NCI-H345 treated with DMSO at 0.1 percent for 48 hours (cell line): Measurements from ENCODE around the gene COL7A1.
"Not testable (repeated sequence)": the region's sequence is repeated elsewhere in the genome, so short reads cannot be mapped to it uniquely, and the experiment has no call there.

Experiments used
- DNase-seq: peaks from one replicate; lab custom pipeline; 2025; ENCODE audit not compliant: unreplicated experiment; lab: John Stamatoyannopoulos, UW

COL7A1 gene

DNA sequence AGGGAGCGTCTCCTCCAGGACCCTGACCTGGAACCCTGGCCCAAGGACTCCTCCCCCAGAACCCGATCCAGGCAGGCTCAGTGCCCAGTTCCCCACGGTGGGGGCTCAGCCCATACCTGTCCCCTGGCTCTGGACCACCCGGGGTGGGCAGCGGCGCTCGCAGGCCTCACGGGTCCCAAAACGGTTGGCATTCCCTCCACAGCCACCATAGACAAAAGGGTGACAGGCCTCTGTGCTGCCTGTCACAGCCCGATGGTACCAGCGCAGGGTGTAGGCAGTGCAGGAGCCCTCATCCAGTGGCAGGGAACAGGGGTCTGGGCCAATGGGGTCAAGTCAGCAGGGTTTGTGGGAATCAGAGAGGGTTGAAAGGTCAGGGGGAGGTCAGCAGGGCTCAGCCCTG lies 30.5 kb downstream of the COL7A1 start:
- no peak for DNase-seq

DNA sequence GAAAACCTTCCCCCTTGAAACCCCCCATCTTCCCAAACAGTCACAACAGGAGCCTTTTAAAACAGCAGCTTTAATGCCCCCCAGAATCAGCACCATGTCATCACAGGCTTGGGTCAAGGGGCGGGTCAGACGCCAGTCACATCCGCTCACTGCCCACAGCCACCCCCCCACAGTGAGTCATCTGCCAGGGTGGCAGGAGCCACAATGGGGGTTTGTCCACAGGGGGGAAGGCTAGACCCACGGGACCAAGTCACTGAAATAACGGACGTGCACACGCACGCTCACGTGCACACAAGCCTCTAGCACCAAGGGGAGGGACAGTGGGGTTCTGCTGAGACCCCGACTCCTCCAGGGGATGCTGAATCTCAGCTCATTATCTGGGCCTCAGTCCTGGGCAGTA lies 31.1 kb downstream of the COL7A1 start:
- DNase-seq, result no peak

DNA sequence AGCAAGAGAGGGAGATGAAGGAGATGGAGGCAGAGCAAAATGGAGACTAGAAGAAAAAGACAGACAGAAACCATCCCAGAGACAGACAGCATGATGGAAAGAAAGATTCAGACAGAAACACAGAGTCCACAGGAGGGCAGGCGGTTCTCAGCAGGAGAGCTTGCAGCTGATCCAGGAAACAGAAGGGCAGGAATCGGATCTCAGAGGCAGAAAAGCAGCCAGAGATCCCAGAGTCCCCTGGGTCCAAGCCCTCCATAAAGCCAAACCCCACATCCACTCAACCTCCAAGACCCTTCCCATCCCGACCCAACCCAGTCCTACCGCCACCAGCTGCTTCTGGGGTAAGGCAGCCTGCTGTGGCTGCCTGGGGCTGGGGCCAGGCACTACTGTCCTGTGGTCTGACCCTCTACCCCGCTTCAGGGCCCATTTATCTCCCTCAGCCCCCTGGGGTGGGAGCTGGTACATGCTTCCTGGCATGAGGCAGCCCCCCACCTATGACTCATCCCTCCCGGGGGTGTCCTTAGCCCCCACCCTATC lies 31.7 kb downstream of the COL7A1 start, which contains the start of gene UCN2:
Gene UCN2, minus strand, starts transcription at position 400 of the 537 bp plus-strand sequence. CDS start 657 bp downstream, outside the sequence.
- no peak for DNase-seq

DNA sequence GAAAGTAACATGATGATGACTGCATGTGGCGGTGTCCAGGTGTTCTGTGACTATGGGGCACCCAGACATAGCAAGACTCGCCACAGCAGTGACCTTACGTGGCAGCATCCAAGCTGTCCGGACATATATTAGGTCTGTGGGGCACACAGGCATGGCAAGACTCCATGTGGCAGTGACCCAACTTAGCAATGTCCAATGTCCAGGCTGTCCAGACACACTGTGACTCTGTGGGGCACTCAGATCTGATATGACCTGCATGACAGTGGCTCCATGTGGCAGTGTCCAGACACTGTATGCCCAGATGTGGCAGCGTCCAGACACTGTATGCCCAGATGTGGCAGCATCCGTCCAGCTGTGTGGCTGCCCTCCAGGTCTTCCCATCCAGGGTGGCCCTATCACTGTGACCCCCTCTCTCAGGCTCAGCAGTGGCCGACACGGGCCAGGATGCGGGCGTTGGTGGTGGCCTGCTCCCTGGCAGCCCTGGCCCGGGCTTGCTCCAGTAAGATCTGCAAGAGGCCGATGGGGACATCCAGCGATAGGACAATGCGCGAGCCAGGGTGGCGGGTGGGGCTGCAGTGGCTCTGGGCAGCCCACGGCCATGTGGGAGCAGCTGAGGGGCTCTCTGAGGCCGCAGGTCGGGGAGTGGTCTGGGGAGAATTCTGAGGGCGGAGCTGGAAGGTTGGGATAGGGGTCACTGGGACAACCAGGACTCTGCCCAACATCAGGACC lies 32.6 kb downstream of the COL7A1 start:
- DNase-seq, result no peak

DNA sequence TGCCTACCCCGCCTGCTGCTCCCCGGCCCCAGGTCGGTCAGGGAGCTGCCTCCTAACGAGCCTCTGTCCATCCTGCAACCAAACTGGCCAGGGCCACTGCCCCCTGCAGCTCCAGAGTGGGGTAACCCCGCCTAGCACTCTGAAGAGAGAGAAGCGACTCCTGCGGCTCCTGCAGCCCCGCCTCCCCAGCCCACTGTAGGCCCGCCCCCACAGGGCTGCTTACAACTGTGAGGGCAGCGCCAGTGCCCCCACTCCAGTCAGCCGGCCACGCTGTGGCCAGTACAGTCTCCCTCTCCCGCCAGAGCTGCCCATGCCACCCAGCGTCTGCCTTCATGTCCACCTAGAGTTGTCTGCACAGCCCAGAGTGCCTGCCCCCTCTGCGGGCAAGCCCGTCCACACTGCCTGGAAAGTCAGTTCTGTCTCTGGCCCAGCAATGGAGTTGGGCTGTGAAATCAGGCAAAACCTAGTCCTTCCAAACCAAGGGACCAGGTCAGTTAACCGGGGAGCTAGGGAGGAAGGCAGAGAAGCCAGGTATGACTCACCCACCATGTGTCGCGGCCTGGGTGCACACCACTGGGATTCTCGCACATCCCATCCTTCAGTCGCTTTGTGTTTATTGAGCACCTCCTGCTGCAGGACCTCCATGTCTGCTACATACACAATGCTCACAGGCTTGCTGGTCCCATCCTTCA lies 33.9 kb downstream of the COL7A1 start:
- DNase-seq, result no peak

DNA sequence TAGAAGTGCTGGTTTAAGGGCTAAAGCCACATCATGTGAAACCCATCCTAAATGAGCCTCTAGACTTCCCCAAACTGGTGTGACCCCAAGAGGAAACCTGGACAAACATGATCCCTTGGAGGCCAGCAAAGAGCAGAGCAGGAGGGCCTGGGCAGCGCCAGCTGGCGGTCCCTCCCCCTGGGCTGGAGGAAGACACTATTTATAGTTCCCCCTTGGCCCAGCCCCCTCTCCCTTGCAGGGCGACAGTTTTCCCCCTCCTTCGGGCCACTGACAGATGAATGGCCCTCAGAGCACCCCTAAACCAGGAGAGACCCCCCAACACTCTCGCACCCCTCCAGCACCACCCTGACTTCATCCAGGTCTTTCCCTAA lies 34.5 kb downstream of the COL7A1 start:
- DNase-seq, result no peak

GRCh38 chr3:48558493-48559134 lies 36.5 kb downstream of the COL7A1 start:
- DNase-seq, result no peak

GRCh38 chr3:48556796-48557626 lies 38.1 kb downstream of the COL7A1 start, which contains the start of gene PFKFB4:
PFKFB4 (minus strand) TSS chr3:48556803; CDS start chr3:48556777, 26 bp downstream.
- peak; percentile 96 for DNase-seq

GRCh38 chr3:48555949-48556795 lies 39.0 kb downstream of the COL7A1 start:
- no peak for DNase-seq

GRCh38 chr3:48555231-48555948 lies 39.7 kb downstream of the COL7A1 start:
- DNase-seq, result no peak

- no peak for DNase-seq
Measured at GRCh38 chr3:48553886-48554845, 41.0 kb downstream of the COL7A1 start.

GRCh38 chr3:48553361-48553760 lies 41.8 kb downstream of the COL7A1 start:
- DNase-seq, result no peak

- DNase-seq, result no peak
Measured at GRCh38 chr3:48552111-48552951, 42.8 kb downstream of the COL7A1 start.

- not testable (repeated sequence) for DNase-seq
Measured at GRCh38 chr3:48551651-48552050, 43.5 kb downstream of the COL7A1 start.

GRCh38 chr3:48548729-48549705 lies 46.1 kb downstream of the COL7A1 start:
- peak; percentile 2 for DNase-seq

GRCh38 chr3:48548126-48548525 lies 47.0 kb downstream of the COL7A1 start:
- DNase-seq, result no peak
